Kidney tubule cell (primary cell): ENCODE results near the gene FILIP1L.
"Not testable (repeated sequence)": the region's sequence is repeated elsewhere in the genome, so short reads cannot be mapped to it uniquely, and the experiment has no call there.

Source experiments
- DNase-seq: peaks from one replicate; pipeline ENCODE4 v3.0.0-alpha.2; 2018; ENCODE audit warnings: low spot score

FILIP1L gene

GRCh38 chr3:100073714-100074307, 40.5 kb downstream of the FILIP1L start:
- DNase-seq: no peak

GRCh38 chr3:100073049-100073713, 41.1 kb downstream of the FILIP1L start:
- DNase-seq: no peak

GRCh38 chr3:100072326-100073048, 41.8 kb downstream of the FILIP1L start:
- DNase-seq: no peak

GRCh38 chr3:100069472-100069871, 44.8 kb downstream of the FILIP1L start:
- DNase-seq: no peak

- peak; percentile 68 for DNase-seq
Measured at GRCh38 chr3:100068826-100069225, 45.5 kb downstream of the FILIP1L start.

GRCh38 chr3:100067589-100067988, 46.7 kb downstream of the FILIP1L start:
- DNase-seq: no peak

- DNase-seq: no peak
Measured at GRCh38 chr3:100063929-100064461, 50.3 kb downstream of the FILIP1L start.

- DNase-seq: no peak
Measured at GRCh38 chr3:100062665-100063064, 51.6 kb downstream of the FILIP1L start.

GRCh38 chr3:100060685-100061484, 53.4 kb downstream of the FILIP1L start:
- DNase-seq: no peak

- no peak for DNase-seq
Measured at GRCh38 chr3:100059472-100059871, 54.8 kb downstream of the FILIP1L start.

- DNase-seq: peak; percentile 49
Measured at GRCh38 chr3:100057716-100058575, 56.4 kb downstream of the FILIP1L start.

- DNase-seq: no peak
Measured at GRCh38 chr3:100053951-100054620, 60.2 kb downstream of the FILIP1L start.

GRCh38 chr3:100051513-100051912, 62.8 kb downstream of the FILIP1L start:
- not testable (repeated sequence) for DNase-seq

- no peak for DNase-seq
Measured at GRCh38 chr3:100048248-100048647, 66.1 kb downstream of the FILIP1L start.

GRCh38 chr3:100047455-100048141, 66.7 kb downstream of the FILIP1L start:
- peak; percentile 96 for DNase-seq

- DNase-seq: no peak
Measured at GRCh38 chr3:100046986-100047385, 67.3 kb downstream of the FILIP1L start.

GRCh38 chr3:100045696-100046095, 68.6 kb downstream of the FILIP1L start:
- DNase-seq: peak; percentile 34

GRCh38 chr3:100044369-100044768, 69.9 kb downstream of the FILIP1L start:
- no peak for DNase-seq

- no peak for DNase-seq
Measured at GRCh38 chr3:100043271-100043670, 71.0 kb downstream of the FILIP1L start.
